ENCODE data around the gene PACS2.

Gene PACS2

GRCh38 chr14:105426416-105427130 lies 112.0 kb downstream of the PACS2 start:
- no peak for DNase-seq

GRCh38 chr14:105427412-105427811 lies 112.9 kb downstream of the PACS2 start:
- no peak for DNase-seq

- no peak for DNase-seq
Measured at GRCh38 chr14:105427936-105428485, 113.5 kb downstream of the PACS2 start.

- DNase-seq: no peak
Measured at GRCh38 chr14:105430042-105430441, 115.5 kb downstream of the PACS2 start.

- no peak for DNase-seq
Measured at GRCh38 chr14:105430565-105430964, 116.0 kb downstream of the PACS2 start.

- no peak for DNase-seq
Measured at GRCh38 chr14:105431256-105431655, 116.7 kb downstream of the PACS2 start.

GRCh38 chr14:105432657-105433056 lies 118.1 kb downstream of the PACS2 start:
- DNase-seq: no peak

GRCh38 chr14:105433161-105433605 lies 118.6 kb downstream of the PACS2 start:
- DNase-seq: no peak

GRCh38 chr14:105436402-105436801 lies 121.9 kb downstream of the PACS2 start:
- DNase-seq: no peak

GRCh38 chr14:105436891-105437722 lies 122.6 kb downstream of the PACS2 start:
- DNase-seq: no peak

- DNase-seq: no peak
Measured at GRCh38 chr14:105437723-105438500, 123.4 kb downstream of the PACS2 start.

GRCh38 chr14:105439179-105439578 lies 124.6 kb downstream of the PACS2 start:
- DNase-seq: no peak

- DNase-seq: no peak
Measured at GRCh38 chr14:105439710-105440553, 125.4 kb downstream of the PACS2 start.

GRCh38 chr14:105440554-105440900 lies 126.0 kb downstream of the PACS2 start:
- DNase-seq: no peak

GRCh38 chr14:105440992-105441391 lies 126.4 kb downstream of the PACS2 start:
- DNase-seq: no peak

GRCh38 chr14:105442125-105442524 lies 127.6 kb downstream of the PACS2 start:
- DNase-seq: no peak

- DNase-seq: no peak
Measured at GRCh38 chr14:105442834-105443233, 128.3 kb downstream of the PACS2 start.

- DNase-seq: no peak
Measured at GRCh38 chr14:105444859-105445258, 130.3 kb downstream of the PACS2 start.

GRCh38 chr14:105445290-105445689 lies 130.7 kb downstream of the PACS2 start:
- no peak for DNase-seq

- DNase-seq: no peak
Measured at GRCh38 chr14:105445901-105446845, 131.6 kb downstream of the PACS2 start.

- DNase-seq: no peak
Measured at GRCh38 chr14:105446971-105447370, 132.4 kb downstream of the PACS2 start.

Measured in activated CD8-positive, alpha-beta memory T cell treated with anti-CD3 and anti-CD28 coated beads, Interleukin-2, amount 50 U/mL, for 4 hours (primary cell).